MG63 (cell line): ENCODE measurements around the gene ABCA9. TPM values are rescaled to one million over a fixed set of nuclear protein-coding genes. Genes with fewer than 3 reads are reported as not detected.
"Not testable (repeated sequence)": the region's sequence is repeated elsewhere in the genome, so short reads cannot be mapped to it uniquely, and the experiment has no call there.

Experiments
- DNase-seq: peaks from one replicate; pipeline ENCODE4 v3.0.0-alpha.2; 2020
- H3K27me3 ChIP-seq: fragments of 250-450 bp; sonication (Bioruptor Pico); 2 replicates; pipeline ENCODE4 v1.5.1; 2020; ENCODE audit warnings: mild to moderate bottlenecking, moderate library complexity
- H3K36me3 ChIP-seq: fragments of 250-450 bp; sonication (Bioruptor Pico); 2 replicates; pipeline ENCODE4 v1.5.1; 2020; ENCODE audit warnings: mild to moderate bottlenecking, moderate library complexity
- H3K4me3 ChIP-seq: fragments of 250-450 bp; sonication (Bioruptor Pico); 2 replicates; pipeline ENCODE4 v1.5.1; 2020; ENCODE audit warnings: mild to moderate bottlenecking, moderate library complexity
- H3K9me3 ChIP-seq: fragments of 250-450 bp; sonication (Bioruptor Pico); 2 replicates; pipeline ENCODE4 v1.5.1; 2020; ENCODE audit warnings: mild to moderate bottlenecking, moderate library complexity
- total RNA-seq: library from RNA; depleted of rRNA; stranded (reverse); fragments of >200 nt; shearing (Covaris generic); gene quantifications from 2 replicates; pipeline ENCODE4 v1.2.3, GENCODE V29; 2014; ENCODE audit warnings: low replicate concordance

ABCA9 gene
- total RNA-seq, 1 experiment from 2014 or later: not detected

GRCh38 chr17:69070378-69071232 is 9.9 kb upstream of the ABCA9 start:
- H3K4me3 ChIP-seq, H3K36me3 ChIP-seq, H3K27me3 ChIP-seq, DNase-seq, H3K9me3 ChIP-seq: not testable (repeated sequence)

GRCh38 chr17:69069226-69069750 is 8.6 kb upstream of the ABCA9 start:
- Histone ChIP-seq H3K4me3 (no peak overlapping the region), H3K27me3 (0 out of 2 replicates have a peak, but pooled peaks cover 2% of the 10 kb centered on the region), H3K36me3 (no peaks in the 10 kb centered on the region), H3K9me3 (no peaks in the 10 kb centered on the region)
- no peak for DNase-seq

- DNase-seq: no peak
- 0 out of 2 replicates have a peak, but pooled peaks cover 2% of the 10 kb centered on the region for H3K27me3 ChIP-seq
- no peak overlapping the region for H3K4me3 ChIP-seq
- no peaks in the 10 kb centered on the region for H3K9me3 ChIP-seq
- no peaks in the 10 kb centered on the region for H3K36me3 ChIP-seq
These were observed 6.7 kb upstream of the ABCA9 start for GRCh38 chr17:69067274-69068047.

GRCh38 chr17:69066482-69066881 is 5.8 kb upstream of the ABCA9 start:
- no peaks in the 10 kb centered on the region for H3K36me3 ChIP-seq

GRCh38 chr17:69065113-69065512 is 4.4 kb upstream of the ABCA9 start:
- Histone ChIP-seq H3K4me3 (no peak overlapping the region), H3K36me3 (no peaks in the 10 kb centered on the region), H3K9me3 (no peaks in the 10 kb centered on the region), H3K27me3 (0 out of 2 replicates have a peak, but pooled peaks cover 2% of the 10 kb centered on the region)
- DNase-seq: no peak

More at GRCh38 chr17:69066482-69066881, 5.8 kb upstream of the ABCA9 start:
- no peak for DNase-seq
- H3K4me3 ChIP-seq: no peak overlapping the region
- no peaks in the 10 kb centered on the region for H3K9me3 ChIP-seq
- H3K27me3 ChIP-seq: 0 out of 2 replicates have a peak, but pooled peaks cover 2% of the 10 kb centered on the region

GRCh38 chr17:69064476-69064875 is 3.7 kb upstream of the ABCA9 start:
- no peak for DNase-seq
- H3K27me3 ChIP-seq: 0 out of 2 replicates have a peak, but pooled peaks cover 2% of the 10 kb centered on the region
- no peaks in the 10 kb centered on the region for H3K9me3 ChIP-seq
- no peak overlapping the region for H3K4me3 ChIP-seq
- H3K36me3 ChIP-seq: no peaks in the 10 kb centered on the region

- Histone ChIP-seq H3K27me3 (0 out of 2 replicates have a peak, but pooled peaks cover 2% of the 10 kb centered on the region), H3K36me3 (no peaks in the 10 kb centered on the region), H3K4me3 (no peak overlapping the region), H3K9me3 (no peaks in the 10 kb centered on the region)
- DNase-seq: no peak
These were observed 3.3 kb upstream of the ABCA9 start for GRCh38 chr17:69064001-69064400.

GRCh38 chr17:69062860-69063581 is 2.3 kb upstream of the ABCA9 start:
- Histone ChIP-seq H3K27me3 (0 out of 2 replicates have a peak, but pooled peaks cover 2% of the 10 kb centered on the region), H3K4me3 (no peak overlapping the region), H3K36me3 (no peaks in the 10 kb centered on the region), H3K9me3 (no peaks in the 10 kb centered on the region)
- DNase-seq: no peak

GRCh38 chr17:69061721-69062556 is 1.2 kb upstream of the ABCA9 start:
- Histone ChIP-seq H3K4me3 (no peak overlapping the region), H3K9me3 (no peaks in the 10 kb centered on the region), H3K36me3 (no peaks in the 10 kb centered on the region), H3K27me3 (0 out of 2 replicates have a peak, but pooled peaks cover 2% of the 10 kb centered on the region)
- no peak for DNase-seq

- H3K27me3 ChIP-seq: no peaks in the 10 kb centered on the region
- no peak overlapping the region for H3K4me3 ChIP-seq
- H3K36me3 ChIP-seq: no peaks in the 10 kb centered on the region
- DNase-seq: no peak
- H3K9me3 ChIP-seq: no peaks in the 10 kb centered on the region; the same call in 1 of the 2 replicates
These were observed 1.1 kb downstream of the ABCA9 start for GRCh38 chr17:69059458-69060175.

- H3K36me3 ChIP-seq: no peaks in the 10 kb centered on the region
- H3K9me3 ChIP-seq: no peaks in the 10 kb centered on the region; the same call in 1 of the 2 replicates
- no peak for DNase-seq
- H3K4me3 ChIP-seq: no peak overlapping the region
- H3K27me3 ChIP-seq: no peaks in the 10 kb centered on the region
These were observed 2.6 kb downstream of the ABCA9 start for GRCh38 chr17:69058165-69058564.

- Histone ChIP-seq H3K4me3 (no peak overlapping the region), H3K9me3 (no peaks in the 10 kb centered on the region; the same call in 1 of the 2 replicates)
These were observed 3.4 kb downstream of the ABCA9 start for GRCh38 chr17:69057280-69057679.

GRCh38 chr17:69056179-69056823 is 4.4 kb downstream of the ABCA9 start:
- DNase-seq: no peak
- Histone ChIP-seq H3K27me3 (no peaks in the 10 kb centered on the region), H3K36me3 (no peaks in the 10 kb centered on the region), H3K4me3 (no peak overlapping the region), H3K9me3 (no peaks in the 10 kb centered on the region; the same call in 1 of the 2 replicates)

More at GRCh38 chr17:69057280-69057679, 3.4 kb downstream of the ABCA9 start:
- H3K36me3 ChIP-seq: no peaks in the 10 kb centered on the region
- DNase-seq: no peak
- H3K27me3 ChIP-seq: no peaks in the 10 kb centered on the region

GRCh38 chr17:69055334-69055733 is 5.4 kb downstream of the ABCA9 start:
- Histone ChIP-seq H3K4me3 (no peak overlapping the region), H3K36me3 (no peaks in the 10 kb centered on the region), H3K27me3 (no peaks in the 10 kb centered on the region; the same call in 1 of the 2 replicates), H3K9me3 (no peaks in the 10 kb centered on the region; the same call in 1 of the 2 replicates)
- no peak for DNase-seq
